ENCODE measurements around the gene POLA2. TPM values are rescaled to one million over a fixed set of nuclear protein-coding genes. Genes with fewer than 3 reads are reported as not detected.

Gene POLA2
- total RNA-seq, 1 experiment from 2014 or later: 25.3 TPM

DNA sequence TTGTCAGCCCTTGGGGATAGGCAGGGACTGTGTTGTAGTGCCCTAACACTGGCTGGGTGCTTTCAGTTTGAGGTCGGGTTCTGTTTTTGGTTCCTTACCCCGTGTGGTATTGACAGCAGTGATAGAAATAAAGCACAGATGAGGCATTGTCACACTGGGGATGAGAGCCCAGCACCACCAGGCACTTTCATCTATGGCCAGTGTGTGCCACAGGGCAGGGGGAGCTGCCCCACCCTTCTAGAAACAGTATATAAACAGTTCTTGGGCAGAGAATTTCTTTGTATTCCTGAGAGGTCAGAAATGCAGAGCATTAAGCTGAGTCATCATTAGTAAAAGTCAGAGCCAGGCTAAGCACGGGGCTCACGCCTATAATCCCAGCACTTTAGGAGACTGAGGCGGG is 29.9 kb downstream of the POLA2 start:
- ChIA-PET CTCF (interaction anchor here (0.5 to 2.3 kb wide), 6 partner anchors 11 to 90 kb away, joined by 3 to 41 read pairs (median 4); partner anchors contain the start of gene CDC42EP2), POLR2A (interaction anchor here (1.1 to 2.4 kb wide), 9 partner anchors 10 to 42 kb away, joined by 4 to 32 read pairs (median 7); partner anchors contain the start of genes CDC42EP2, DPF2 and POLA2)
- H3K4me1 Mint-ChIP-seq (ENCODE audit: low read depth, unreplicated experiment): peaks cover 53% of the 10 kb centered on the region
- TSS peak; percentile 97 for BruUV-seq (replicated peaks)
- H3K9me3 ChIP-seq: no peaks in the 10 kb centered on the region
- no peak overlapping the region; the same call in 1 of the 2 replicates for H3K4me3 ChIP-seq (ENCODE audit: low read depth, low read length)
- H3K36me3 Mint-ChIP-seq (ENCODE audit: insufficient read depth, unreplicated experiment): peaks cover 81% of the 10 kb centered on the region
- intact Hi-C loops (cut with micrococcal nuclease; ENCODE audit: unreplicated experiment): loop anchor here (1.0 kb wide), 3 partner anchors 15 to 23 kb away; partner anchors contain the start of gene CDC42EP2
- DNase-seq: peak in 1 of 2 experiments; percentile 49
- H3K9me3 Mint-ChIP-seq (ENCODE audit: unreplicated experiment): no peaks in the 10 kb centered on the region
- peaks cover 53% of the 10 kb centered on the region for H3K4me1 ChIP-seq
- TF ChIP-seq, protein P1, sequence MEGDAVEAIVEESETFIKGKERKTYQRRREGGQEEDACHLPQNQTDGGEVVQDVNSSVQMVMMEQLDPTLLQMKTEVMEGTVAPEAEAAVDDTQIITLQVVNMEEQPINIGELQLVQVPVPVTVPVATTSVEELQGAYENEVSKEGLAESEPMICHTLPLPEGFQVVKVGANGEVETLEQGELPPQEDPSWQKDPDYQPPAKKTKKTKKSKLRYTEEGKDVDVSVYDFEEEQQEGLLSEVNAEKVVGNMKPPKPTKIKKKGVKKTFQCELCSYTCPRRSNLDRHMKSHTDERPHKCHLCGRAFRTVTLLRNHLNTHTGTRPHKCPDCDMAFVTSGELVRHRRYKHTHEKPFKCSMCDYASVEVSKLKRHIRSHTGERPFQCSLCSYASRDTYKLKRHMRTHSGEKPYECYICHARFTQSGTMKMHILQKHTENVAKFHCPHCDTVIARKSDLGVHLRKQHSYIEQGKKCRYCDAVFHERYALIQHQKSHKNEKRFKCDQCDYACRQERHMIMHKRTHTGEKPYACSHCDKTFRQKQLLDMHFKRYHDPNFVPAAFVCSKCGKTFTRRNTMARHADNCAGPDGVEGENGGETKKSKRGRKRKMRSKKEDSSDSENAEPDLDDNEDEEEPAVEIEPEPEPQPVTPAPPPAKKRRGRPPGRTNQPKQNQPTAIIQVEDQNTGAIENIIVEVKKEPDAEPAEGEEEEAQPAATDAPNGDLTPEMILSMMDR (IDR thresholded peaks at IDR 0.05; ENCODE audit: insufficient read depth in 1 of 2, low read depth in 1 of 2, low read length in 1 of 2, severe bottlenecking in 1 of 2, unreplicated experiment in 1 of 2): no peak
- H3K27me3 ChIP-seq (replicated peaks; ENCODE audit: control insufficient read depth, insufficient read depth, low read length): no peaks in the 10 kb centered on the region
- H3K36me3 ChIP-seq (ENCODE audit: control insufficient read depth, insufficient read depth, low read length): peaks cover 5% of the 10 kb centered on the region; the same call in 1 of the 2 replicates
- H3K27me3 Mint-ChIP-seq (ENCODE audit: insufficient read depth, unreplicated experiment): no peaks in the 10 kb centered on the region
- H3K27ac Mint-ChIP-seq (ENCODE audit: unreplicated experiment): peak overlapping the region; percentile 97
- peak overlapping the region; percentile 83 for H3K4me3 Mint-ChIP-seq (ENCODE audit: unreplicated experiment)

DNA sequence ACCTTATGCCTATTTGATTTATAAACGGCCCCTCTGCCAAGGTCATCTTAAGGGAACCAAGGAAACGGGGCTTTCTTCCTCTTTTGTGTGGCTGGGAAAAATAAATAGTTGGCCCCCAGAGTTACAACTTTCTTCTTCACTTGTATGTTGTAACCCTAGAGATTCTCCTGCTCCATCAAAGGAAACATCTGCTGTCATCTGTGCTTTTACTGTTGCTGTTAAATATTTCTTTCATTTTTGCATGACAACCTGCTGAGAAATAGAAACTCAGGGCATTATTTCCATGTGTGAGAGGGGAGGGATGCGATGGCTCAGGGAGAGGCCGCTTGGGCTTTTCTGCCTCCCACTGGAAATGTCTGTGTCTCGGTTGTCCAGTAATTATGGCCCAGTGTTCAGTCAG is 31.1 kb downstream of the POLA2 start:
- no peaks in the 10 kb centered on the region for H3K27me3 Mint-ChIP-seq (ENCODE audit: insufficient read depth, unreplicated experiment)
- DNase-seq: no peak
- Histone ChIP-seq H3K27me3 (replicated peaks; ENCODE audit: control insufficient read depth, insufficient read depth, low read length) (no peaks in the 10 kb centered on the region), H3K9me3 (no peaks in the 10 kb centered on the region), H3K4me3 (ENCODE audit: low read depth, low read length) (no peak overlapping the region), H3K4me1 (peaks cover 59% of the 10 kb centered on the region), H3K36me3 (ENCODE audit: control insufficient read depth, insufficient read depth, low read length) (peaks cover 5% of the 10 kb centered on the region)
- peaks cover 53% of the 10 kb centered on the region for H3K4me1 Mint-ChIP-seq (ENCODE audit: low read depth, unreplicated experiment)
- CTCF ChIA-PET: interaction anchor here (1.1 to 2.3 kb wide), 5 partner anchors 13 to 37 kb away, joined by 3 to 41 read pairs (median 4); partner anchors contain the start of gene CDC42EP2
- H3K36me3 Mint-ChIP-seq (ENCODE audit: insufficient read depth, unreplicated experiment): peaks cover 80% of the 10 kb centered on the region
- H3K4me3 Mint-ChIP-seq (ENCODE audit: unreplicated experiment): peak overlapping the region; percentile 83
- POLR2A ChIA-PET: interaction anchor here (1.0 to 1.7 kb wide), 7 partner anchors 9 to 24 kb away, joined by 3 to 32 read pairs (median 7); partner anchors contain the start of gene CDC42EP2
- no peaks in the 10 kb centered on the region for H3K9me3 Mint-ChIP-seq (ENCODE audit: unreplicated experiment)
- peak overlapping the region; percentile 97 for H3K27ac Mint-ChIP-seq (ENCODE audit: unreplicated experiment)
- no TSS peak for BruUV-seq (replicated peaks)
- intact Hi-C loops (cut with micrococcal nuclease; ENCODE audit: unreplicated experiment): loop anchor here (1.0 kb wide), 3 partner anchors 13 to 21 kb away; partner anchors contain the start of gene CDC42EP2
- TF ChIP-seq, protein P1 (IDR thresholded peaks at IDR 0.05; ENCODE audit: insufficient read depth in 1 of 2, low read depth in 1 of 2, low read length in 1 of 2, severe bottlenecking in 1 of 2, unreplicated experiment in 1 of 2): no peak

DNA sequence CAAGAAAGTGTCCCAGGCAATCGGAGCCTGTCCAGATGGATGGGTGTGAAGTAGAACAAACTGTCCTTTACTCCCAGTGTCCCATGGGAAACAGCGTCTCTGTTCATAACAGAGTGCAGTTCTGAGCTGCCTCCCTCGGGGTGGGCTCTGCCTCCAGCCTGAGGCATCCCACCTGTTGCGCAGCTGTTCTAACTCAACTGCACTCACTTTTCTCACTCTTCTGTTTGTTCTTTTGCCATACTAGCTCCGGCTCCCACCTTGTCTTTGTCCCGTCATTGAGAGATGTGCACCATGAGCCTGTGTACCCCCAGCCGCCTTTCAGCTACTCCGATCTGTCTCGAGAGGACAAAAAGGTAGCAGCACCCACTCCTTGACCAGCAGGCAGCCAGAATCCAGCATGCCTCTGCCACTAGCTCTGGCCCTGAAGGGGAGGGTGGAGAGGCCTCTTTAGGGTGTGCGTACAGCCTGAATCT is 32.2 kb downstream of the POLA2 start:
- Mint-ChIP-seq H3K9me3 (ENCODE audit: unreplicated experiment) (no peaks in the 10 kb centered on the region), H3K27me3 (ENCODE audit: insufficient read depth, unreplicated experiment) (no peaks in the 10 kb centered on the region), H3K27ac (ENCODE audit: unreplicated experiment) (peak overlapping the region; percentile 97), H3K4me3 (ENCODE audit: unreplicated experiment) (no peak overlapping the region), H3K4me1 (ENCODE audit: low read depth, unreplicated experiment) (peaks cover 53% of the 10 kb centered on the region), H3K36me3 (ENCODE audit: insufficient read depth, unreplicated experiment) (peaks cover 72% of the 10 kb centered on the region)
- Histone ChIP-seq H3K27me3 (replicated peaks; ENCODE audit: control insufficient read depth, insufficient read depth, low read length) (no peaks in the 10 kb centered on the region), H3K4me3 (ENCODE audit: low read depth, low read length) (no peak overlapping the region), H3K36me3 (ENCODE audit: control insufficient read depth, insufficient read depth, low read length) (peaks cover 5% of the 10 kb centered on the region), H3K4me1 (peaks cover 62% of the 10 kb centered on the region), H3K9me3 (no peaks in the 10 kb centered on the region)
- ChIA-PET POLR2A (interaction anchor here (0.8 to 1.0 kb wide), 2 partner anchors 19 to 20 kb away, joined by 3 read pairs; partner anchors contain the start of gene CDC42EP2), CTCF (interaction anchor here (0.6 to 1.9 kb wide), 4 partner anchors 12 to 21 kb away, joined by 3 to 23 read pairs (median 3); no protein-coding TSS in a partner anchor)
- TF ChIP-seq, protein P1 (IDR thresholded peaks at IDR 0.05; ENCODE audit: insufficient read depth in 1 of 2, low read depth in 1 of 2, low read length in 1 of 2, severe bottlenecking in 1 of 2, unreplicated experiment in 1 of 2): no peak
- intact Hi-C loops (cut with micrococcal nuclease; ENCODE audit: unreplicated experiment): no loop called here
- BruUV-seq (replicated peaks): no TSS peak
- DNase-seq: no peak
